A673 (cell line): ENCODE results near the gene ATF7IP2. TPM values are rescaled to one million over a fixed set of nuclear protein-coding genes. Genes with fewer than 3 reads are reported as not detected.

Experiments used
- BruUV-seq: library from RNA; stranded (reverse); fragments of 400-500 nt; replicated peaks from 2 replicates; lab custom pipeline; 2021; lab: Mats Ljungman, UMichigan
- CTCF ChIA-PET: fragments of 300-600 bp; sonication (Branson Sonifier 250); formaldehyde crosslinking; loops from one replicate; lab custom pipeline; 2022; ENCODE audit warnings: antibody characterized with exemption; lab: Charles Lee
- POLR2A ChIA-PET: fragments of 300-600 bp; sonication (Branson Sonifier 250); formaldehyde crosslinking; loops from one replicate; lab custom pipeline; 2022; ENCODE audit warnings: antibody characterized with exemption; ENCODE audit not compliant: low non-redundant PET; lab: Charles Lee
- DNase-seq: peaks from one replicate; pipeline ENCODE4 v3.0.0-alpha.2; 2015; ENCODE audit warnings: low spot score
- H3K27ac ChIP-seq: fragments of 200-600 bp; sonication (generic); 2 replicates; pipeline ENCODE4 v1.5.1; 2016; ENCODE audit warnings: mixed run types, low read depth, mild to moderate bottlenecking, mixed read lengths, antibody characterized with exemption, low read length; ENCODE audit not compliant: poor library complexity, severe bottlenecking
- H3K27me3 ChIP-seq: fragments of 200-600 bp; sonication (generic); replicated peaks from 2 replicates; pipeline ENCODE4 v1.6.1; 2017; ENCODE audit warnings: mixed run types, low read depth, mild to moderate bottlenecking, mixed read lengths, antibody characterized with exemption, low read length; ENCODE audit not compliant: insufficient read depth, poor library complexity
- H3K36me3 ChIP-seq: fragments of 200-600 bp; sonication (generic); 2 replicates; pipeline ENCODE4 v1.6.1; 2016; ENCODE audit warnings: mixed run types, mild to moderate bottlenecking, mixed read lengths, antibody characterized with exemption, low read length; ENCODE audit not compliant: insufficient read depth, poor library complexity, severe bottlenecking
- H3K4me1 ChIP-seq: fragments of 200-600 bp; sonication (generic); 2 replicates; pipeline ENCODE4 v1.6.1; 2017; ENCODE audit warnings: mixed run types, mild to moderate bottlenecking, mixed read lengths, antibody characterized with exemption, low read length; ENCODE audit not compliant: insufficient read depth, poor library complexity, severe bottlenecking
- H3K4me3 ChIP-seq: fragments of 200-600 bp; sonication (generic); 2 replicates; pipeline ENCODE4 v1.5.1; 2016; ENCODE audit warnings: low read depth, mixed run types, mild to moderate bottlenecking, mixed read lengths, low read length; ENCODE audit not compliant: poor library complexity, severe bottlenecking
- H3K9me3 ChIP-seq: fragments of 200-600 bp; sonication (generic); 2 replicates; pipeline ENCODE4 v1.6.1; 2016; ENCODE audit warnings: mixed run types, low read depth, mild to moderate bottlenecking, mixed read lengths, antibody characterized with exemption, low read length; ENCODE audit not compliant: poor library complexity, severe bottlenecking
- EZH2 ChIP-seq: fragments of 200-600 bp; sonication (generic); IDR thresholded peaks from 2 replicates; pipeline ENCODE4 v1.6.1; 2017; ENCODE audit warnings: borderline replicate concordance, low read depth, mild to moderate bottlenecking, mixed read lengths, antibody characterized with exemption, low read length; ENCODE audit not compliant: poor library complexity, severe bottlenecking
- intact Hi-C: fragments of 100-400 bp; cut with micrococcal nuclease; formaldehyde crosslinking; loops from one replicate; pipeline ENCODE4 v1.10.0; 2022; ENCODE audit not compliant: unreplicated experiment
- total RNA-seq: library from RNA; stranded (reverse); gene quantifications from 2 replicates; pipeline ENCODE4 v1.2.3, GENCODE V29; 2021
- TF ChIP-seq, protein P1 (sequence below): fragments of 300-800, 200-600 bp; sonication (generic); conservative IDR thresholded peaks from 2 replicates; pipeline ENCODE4 v1.5.1; 2017; ENCODE audit warnings: low read depth, mild to moderate bottlenecking, antibody characterized with exemption, low read length, moderate library complexity, mixed read lengths

The ATF7IP2 gene
- total RNA-seq, 1 experiment from 2014 or later = 20.9 TPM

- H3K9me3 ChIP-seq = no peaks in the 10 kb centered on the region
- intact Hi-C loops = no loop called here
- H3K27me3 ChIP-seq = no peaks in the 10 kb centered on the region
- no peak overlapping the region for H3K27ac ChIP-seq
- no TSS peak for BruUV-seq
- TF ChIP-seq EZH2 = no peak
- TF ChIP-seq, protein P1, sequence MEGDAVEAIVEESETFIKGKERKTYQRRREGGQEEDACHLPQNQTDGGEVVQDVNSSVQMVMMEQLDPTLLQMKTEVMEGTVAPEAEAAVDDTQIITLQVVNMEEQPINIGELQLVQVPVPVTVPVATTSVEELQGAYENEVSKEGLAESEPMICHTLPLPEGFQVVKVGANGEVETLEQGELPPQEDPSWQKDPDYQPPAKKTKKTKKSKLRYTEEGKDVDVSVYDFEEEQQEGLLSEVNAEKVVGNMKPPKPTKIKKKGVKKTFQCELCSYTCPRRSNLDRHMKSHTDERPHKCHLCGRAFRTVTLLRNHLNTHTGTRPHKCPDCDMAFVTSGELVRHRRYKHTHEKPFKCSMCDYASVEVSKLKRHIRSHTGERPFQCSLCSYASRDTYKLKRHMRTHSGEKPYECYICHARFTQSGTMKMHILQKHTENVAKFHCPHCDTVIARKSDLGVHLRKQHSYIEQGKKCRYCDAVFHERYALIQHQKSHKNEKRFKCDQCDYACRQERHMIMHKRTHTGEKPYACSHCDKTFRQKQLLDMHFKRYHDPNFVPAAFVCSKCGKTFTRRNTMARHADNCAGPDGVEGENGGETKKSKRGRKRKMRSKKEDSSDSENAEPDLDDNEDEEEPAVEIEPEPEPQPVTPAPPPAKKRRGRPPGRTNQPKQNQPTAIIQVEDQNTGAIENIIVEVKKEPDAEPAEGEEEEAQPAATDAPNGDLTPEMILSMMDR = no peak
- no peak overlapping the region for H3K4me3 ChIP-seq
- H3K4me1 ChIP-seq = no peaks in the 10 kb centered on the region
- CTCF ChIA-PET = interaction anchor here (0.5 kb wide), 1 partner anchor 1196 kb away, joined by 3 read pairs; no protein-coding TSS in a partner anchor
- H3K36me3 ChIP-seq = no peaks in the 10 kb centered on the region
- POLR2A ChIA-PET = no interaction called here
- DNase-seq = no peak
These were observed 108.6 kb downstream of the ATF7IP2 start for GRCh38 chr16:10494343-10495030.

GRCh38 chr16:10495031-10495345 is 109.1 kb downstream of the ATF7IP2 start:
- Histone ChIP-seq H3K27ac (no peak overlapping the region), H3K27me3 (no peaks in the 10 kb centered on the region), H3K36me3 (no peaks in the 10 kb centered on the region), H3K4me1 (no peaks in the 10 kb centered on the region), H3K4me3 (no peak overlapping the region), H3K9me3 (no peaks in the 10 kb centered on the region)
- TF ChIP-seq EZH2 = no peak
- TF ChIP-seq, protein P1 = no peak
- no peak for DNase-seq
- ChIA-PET CTCF (no interaction called here), POLR2A (no interaction called here)
- intact Hi-C loops = no loop called here
- BruUV-seq = no TSS peak

DNA sequence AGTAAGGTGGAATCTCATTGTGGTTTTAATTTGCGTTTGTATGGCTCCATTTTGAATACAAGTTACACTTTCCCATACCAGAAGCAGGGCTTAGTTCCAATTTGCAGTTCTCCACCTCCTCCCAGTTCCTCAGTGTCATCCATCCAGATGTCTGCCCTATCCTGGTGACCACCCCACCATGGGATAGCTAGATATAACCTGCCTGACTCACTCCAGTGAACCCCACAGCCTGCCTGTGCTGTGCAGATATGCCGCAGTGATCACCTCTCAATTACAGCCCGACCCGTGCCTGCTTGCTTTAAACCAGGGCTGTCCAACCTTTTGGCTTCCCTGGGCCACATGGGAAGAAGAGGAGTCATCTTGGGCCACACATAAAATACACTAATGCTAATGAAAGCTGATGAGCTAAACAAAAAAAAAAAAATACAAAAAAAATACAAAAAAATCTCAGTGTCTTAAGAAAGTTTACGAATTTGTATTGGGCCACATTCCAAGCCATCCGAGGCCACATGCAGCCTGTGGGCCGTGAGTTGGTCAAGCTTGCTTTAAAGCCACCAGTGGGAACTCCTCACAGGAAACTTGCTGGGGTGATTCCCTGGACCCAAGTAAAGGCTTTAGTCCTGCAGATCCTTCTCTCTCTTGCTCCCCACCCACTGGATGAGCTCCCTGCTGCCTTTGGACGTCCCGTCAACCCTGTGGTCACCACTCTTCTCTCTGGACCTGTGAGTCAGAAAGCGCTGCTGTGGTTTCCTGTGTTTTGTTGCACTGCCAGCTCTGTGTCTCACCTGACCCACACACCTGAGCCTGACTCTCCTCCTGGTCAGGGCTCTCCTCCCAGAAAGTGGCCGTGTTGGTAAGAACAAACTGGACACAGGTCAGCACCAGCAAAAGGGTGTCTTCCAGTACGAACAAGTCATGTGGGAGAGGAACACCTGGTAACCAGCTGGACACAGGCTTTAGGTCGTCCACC is 111.6 kb downstream of the ATF7IP2 start:
- ChIA-PET POLR2A (no interaction called here), CTCF (no interaction called here)
- Histone ChIP-seq H3K4me3 (no peak overlapping the region), H3K9me3 (no peaks in the 10 kb centered on the region), H3K4me1 (no peaks in the 10 kb centered on the region), H3K27me3 (no peaks in the 10 kb centered on the region), H3K36me3 (no peaks in the 10 kb centered on the region), H3K27ac (no peak overlapping the region)
- BruUV-seq = no TSS peak
- DNase-seq = no peak
- intact Hi-C loops = no loop called here
- TF ChIP-seq, protein P1 = no peak
- no peak for TF ChIP-seq EZH2
